ENCODE results near the gene GNLY. TPM values are rescaled to one million over a fixed set of nuclear protein-coding genes. Genes with fewer than 3 reads are reported as not detected.
"Not testable (repeated sequence)": the region's sequence is repeated elsewhere in the genome, so short reads cannot be mapped to it uniquely, and the experiment has no call there.

Gene GNLY
- total RNA-seq, 6 experiments from 2014 or later, result 0.92 to 3.1 (median 1.6) TPM

GRCh38 chr2:85711578-85712060, 17.5 kb downstream of the GNLY start:
- no peak for ATAC-seq
- TF ChIP-seq CTCF (IDR thresholded peaks at IDR 0.05) (no peak), POLR2A (IDR thresholded peaks at IDR 0.05) (no peak)
- H3K27me3 ChIP-seq, result no peaks in the 10 kb centered on the region
- H3K9me3 ChIP-seq, result no peaks in the 10 kb centered on the region
- H3K36me3 ChIP-seq, result no peaks in the 10 kb centered on the region
- 90% methylated on average over 6 of the region's 8 CpGs for WGBS (ENCODE audit: insufficient coverage, low coverage, low lambda C conversion rate, missing lambda C conversion rate)
- DNase-seq, result no peak
- H3K27ac ChIP-seq, result peak overlapping the region in 2 of 3 donors; percentile 75 to 84
- H3K4me3 ChIP-seq, result no peak overlapping the region
- intact Hi-C loops (cut with DNase I), result no loop called here
- peaks cover 0 to 63% (median 30%) of the 10 kb centered on the region in 4 donors for H3K4me1 ChIP-seq

GRCh38 chr2:85712336-85712735, 18.2 kb downstream of the GNLY start:
- 70% methylated on average over 15 of the region's 15 CpGs for WGBS (ENCODE audit: insufficient coverage, low coverage, low lambda C conversion rate, missing lambda C conversion rate)
- intact Hi-C loops (cut with DNase I), result no loop called here
- Histone ChIP-seq H3K27ac (peak overlapping the region; percentile 75 to 98 (median 90)), H3K36me3 (no peaks in the 10 kb centered on the region), H3K9me3 (no peaks in the 10 kb centered on the region), H3K4me3 (no peak overlapping the region), H3K4me1 (peaks cover 0 to 56% (median 27%) of the 10 kb centered on the region in 4 donors), H3K27me3 (no peaks in the 10 kb centered on the region)
- no peak for DNase-seq
- peak in 1 of 4 donors; percentile 2 for ATAC-seq
- TF ChIP-seq POLR2A (IDR thresholded peaks at IDR 0.05), result no peak
- no peak for TF ChIP-seq CTCF (IDR thresholded peaks at IDR 0.05)

GRCh38 chr2:85712849-85713612, 18.9 kb downstream of the GNLY start:
- Histone ChIP-seq H3K4me3 (no peak overlapping the region), H3K36me3 (no peaks in the 10 kb centered on the region), H3K4me1 (peaks cover 0 to 49% (median 23%) of the 10 kb centered on the region in 4 donors), H3K9me3 (no peaks in the 10 kb centered on the region), H3K27ac (peak overlapping the region; percentile 75 to 98 (median 90)), H3K27me3 (no peaks in the 10 kb centered on the region)
- TF ChIP-seq POLR2A (IDR thresholded peaks at IDR 0.05), result peak; percentile 59
- no peak for TF ChIP-seq CTCF (IDR thresholded peaks at IDR 0.05)
- DNase-seq, result peak; percentile 90 to 96 (median 96)
- 33% methylated on average over 5 of the region's 9 CpGs for WGBS (ENCODE audit: insufficient coverage, low coverage, low lambda C conversion rate, missing lambda C conversion rate)
- peak; percentile 90 to 96 (median 92) for ATAC-seq
- intact Hi-C loops (cut with DNase I), result no loop called here

GRCh38 chr2:85713836-85714235, 19.7 kb downstream of the GNLY start:
- Histone ChIP-seq H3K4me1 (peaks cover 0 to 41% (median 21%) of the 10 kb centered on the region in 4 donors), H3K36me3 (no peaks in the 10 kb centered on the region), H3K9me3 (no peaks in the 10 kb centered on the region), H3K27ac (peak overlapping the region; percentile 75 to 93 (median 90)), H3K27me3 (no peaks in the 10 kb centered on the region), H3K4me3 (no peak overlapping the region)
- intact Hi-C loops (cut with DNase I), result no loop called here
- 87% methylated on average over 4 of the region's 5 CpGs for WGBS (ENCODE audit: insufficient coverage, low coverage, low lambda C conversion rate, missing lambda C conversion rate)
- no peak for ATAC-seq
- TF ChIP-seq POLR2A (IDR thresholded peaks at IDR 0.05), result no peak
- TF ChIP-seq CTCF (IDR thresholded peaks at IDR 0.05), result no peak
- no peak for DNase-seq

- Histone ChIP-seq H3K27ac (peak overlapping the region; percentile 75 to 93 (median 90)), H3K4me1 (peaks cover 0 to 35% (median 19%) of the 10 kb centered on the region in 4 donors)
- H3K4me3 ChIP-seq; H3K9me3 ChIP-seq; ATAC-seq; intact Hi-C loops (cut with DNase I); H3K27me3 ChIP-seq; H3K36me3 ChIP-seq: not testable (repeated sequence)
- 87% methylated on average over 7 of the region's 7 CpGs for WGBS (ENCODE audit: insufficient coverage, low coverage, low lambda C conversion rate, missing lambda C conversion rate)
- peak in 1 of 3 donors; percentile 25 for DNase-seq
Observed at GRCh38 chr2:85714421-85714820, 20.3 kb downstream of the GNLY start.

Measured in right lobe of liver (tissue), 6 donors.